T-helper 2 cell treated with Interferon-gamma antibody and Interleukin-4, amounts not matched to agents 5 μg/mL and 100 μg/mL, for 36 hours (primary cell): ENCODE data around the gene SPAG16.

Source experiments
- DNase-seq: peaks from one replicate; pipeline ENCODE4 v3.0.0; 2021; ENCODE audit warnings: low spot score
- H3K27ac Mint-ChIP-seq: one replicate; pipeline ENCODE4 v1.8.0; 2021; ENCODE audit warnings: mild to moderate bottlenecking, mixed read lengths
- H3K27me3 Mint-ChIP-seq: one replicate; pipeline ENCODE4 v1.8.0; 2021; ENCODE audit warnings: low read depth, mixed read lengths
- H3K36me3 Mint-ChIP-seq: one replicate; pipeline ENCODE4 v1.8.0; 2021; ENCODE audit warnings: low read depth, mixed read lengths
- H3K4me1 Mint-ChIP-seq: one replicate; pipeline ENCODE4 v1.8.0; 2021; ENCODE audit warnings: low read depth, mixed read lengths
- H3K4me3 Mint-ChIP-seq: one replicate; pipeline ENCODE4 v1.8.0; 2022; ENCODE audit warnings: mild to moderate bottlenecking, moderate library complexity, mixed read lengths
- H3K9me3 Mint-ChIP-seq: one replicate; pipeline ENCODE4 v1.8.0; 2021; ENCODE audit warnings: mixed read lengths

Gene SPAG16

GRCh38 chr2:213284105-213285090 is at the start of gene SPAG16:
TSS of gene SPAG16 (plus strand) at chr2:213284464.
- no peaks in the 10 kb centered on the region for H3K9me3 Mint-ChIP-seq
- H3K27ac Mint-ChIP-seq = peak within 1 kb of the TSS; percentile 90
- no peaks in the 10 kb centered on the region for H3K36me3 Mint-ChIP-seq
- peaks cover 25% of the 10 kb centered on the region for H3K4me1 Mint-ChIP-seq
- DNase-seq = peak; percentile 98
- H3K4me3 Mint-ChIP-seq = peak within 1 kb of the TSS; percentile 89
- H3K27me3 Mint-ChIP-seq = peaks cover 5% of the 10 kb centered on the region

GRCh38 chr2:213234641-213235040 is 49.6 kb upstream of the SPAG16 start:
- DNase-seq = no peak
- H3K4me1 Mint-ChIP-seq = peaks cover 26% of the 10 kb centered on the region

GRCh38 chr2:213235741-213236140 is 48.5 kb upstream of the SPAG16 start:
- Mint-ChIP-seq H3K27ac (no peak overlapping the region), H3K9me3 (no peaks in the 10 kb centered on the region), H3K4me3 (no peak overlapping the region), H3K4me1 (peaks cover 26% of the 10 kb centered on the region), H3K36me3 (peaks cover 2% of the 10 kb centered on the region), H3K27me3 (peaks cover 36% of the 10 kb centered on the region)
- DNase-seq = no peak

More at GRCh38 chr2:213234641-213235040, 49.6 kb upstream of the SPAG16 start:
- peaks cover 37% of the 10 kb centered on the region for H3K27me3 Mint-ChIP-seq
- peak overlapping the region; percentile 2 for H3K27ac Mint-ChIP-seq
- H3K4me3 Mint-ChIP-seq = peak overlapping the region; percentile 5
- no peaks in the 10 kb centered on the region for H3K9me3 Mint-ChIP-seq
- H3K36me3 Mint-ChIP-seq = peaks cover 2% of the 10 kb centered on the region

- Mint-ChIP-seq H3K9me3 (no peaks in the 10 kb centered on the region), H3K4me1 (peaks cover 26% of the 10 kb centered on the region), H3K36me3 (peaks cover 2% of the 10 kb centered on the region), H3K27ac (no peak overlapping the region), H3K27me3 (peaks cover 44% of the 10 kb centered on the region), H3K4me3 (no peak overlapping the region)
- DNase-seq = no peak
Measured at GRCh38 chr2:213237251-213237650, 47.0 kb upstream of the SPAG16 start.

GRCh38 chr2:213237787-213238186 is 46.5 kb upstream of the SPAG16 start:
- Mint-ChIP-seq H3K4me1 (peaks cover 24% of the 10 kb centered on the region), H3K27ac (no peak overlapping the region), H3K9me3 (no peaks in the 10 kb centered on the region), H3K4me3 (no peak overlapping the region), H3K27me3 (peaks cover 45% of the 10 kb centered on the region), H3K36me3 (peaks cover 2% of the 10 kb centered on the region)
- DNase-seq = no peak

GRCh38 chr2:213238753-213239495 is 45.3 kb upstream of the SPAG16 start:
- Mint-ChIP-seq H3K27ac (no peak overlapping the region), H3K4me3 (no peak overlapping the region), H3K27me3 (peaks cover 49% of the 10 kb centered on the region), H3K36me3 (peaks cover 2% of the 10 kb centered on the region), H3K4me1 (peaks cover 18% of the 10 kb centered on the region), H3K9me3 (no peaks in the 10 kb centered on the region)
- no peak for DNase-seq

GRCh38 chr2:213241817-213242216 is 42.4 kb upstream of the SPAG16 start:
- no peak overlapping the region for H3K27ac Mint-ChIP-seq
- H3K4me3 Mint-ChIP-seq = no peak overlapping the region
- H3K4me1 Mint-ChIP-seq = peaks cover 8% of the 10 kb centered on the region

GRCh38 chr2:213242653-213243052 is 41.6 kb upstream of the SPAG16 start:
- H3K36me3 Mint-ChIP-seq = peaks cover 2% of the 10 kb centered on the region
- H3K27me3 Mint-ChIP-seq = peaks cover 32% of the 10 kb centered on the region
- H3K4me3 Mint-ChIP-seq = no peak overlapping the region
- no peaks in the 10 kb centered on the region for H3K9me3 Mint-ChIP-seq
- H3K27ac Mint-ChIP-seq = no peak overlapping the region
- no peak for DNase-seq
- H3K4me1 Mint-ChIP-seq = peaks cover 8% of the 10 kb centered on the region

More at GRCh38 chr2:213241817-213242216, 42.4 kb upstream of the SPAG16 start:
- H3K27me3 Mint-ChIP-seq = peaks cover 39% of the 10 kb centered on the region
- H3K36me3 Mint-ChIP-seq = peaks cover 2% of the 10 kb centered on the region
- no peak for DNase-seq
- no peaks in the 10 kb centered on the region for H3K9me3 Mint-ChIP-seq

GRCh38 chr2:213243189-213244044 is 40.8 kb upstream of the SPAG16 start:
- peaks cover 2% of the 10 kb centered on the region for H3K36me3 Mint-ChIP-seq
- peaks cover 27% of the 10 kb centered on the region for H3K27me3 Mint-ChIP-seq
- H3K4me3 Mint-ChIP-seq = no peak overlapping the region
- H3K9me3 Mint-ChIP-seq = no peaks in the 10 kb centered on the region
- DNase-seq = no peak
- peaks cover 8% of the 10 kb centered on the region for H3K4me1 Mint-ChIP-seq
- H3K27ac Mint-ChIP-seq = no peak overlapping the region

GRCh38 chr2:213246497-213247281 is 37.6 kb upstream of the SPAG16 start:
- DNase-seq = no peak
- Mint-ChIP-seq H3K4me3 (no peak overlapping the region), H3K9me3 (no peaks in the 10 kb centered on the region), H3K4me1 (peaks cover 10% of the 10 kb centered on the region), H3K27me3 (peaks cover 21% of the 10 kb centered on the region), H3K36me3 (no peaks in the 10 kb centered on the region), H3K27ac (no peak overlapping the region)

GRCh38 chr2:213247566-213247965 is 36.7 kb upstream of the SPAG16 start:
- no peaks in the 10 kb centered on the region for H3K9me3 Mint-ChIP-seq
- H3K4me1 Mint-ChIP-seq = peaks cover 10% of the 10 kb centered on the region
- no peak overlapping the region for H3K27ac Mint-ChIP-seq
- no peaks in the 10 kb centered on the region for H3K36me3 Mint-ChIP-seq
- DNase-seq = no peak
- H3K4me3 Mint-ChIP-seq = no peak overlapping the region
- H3K27me3 Mint-ChIP-seq = peaks cover 20% of the 10 kb centered on the region

- Mint-ChIP-seq H3K4me3 (no peak overlapping the region), H3K36me3 (no peaks in the 10 kb centered on the region), H3K27me3 (peaks cover 23% of the 10 kb centered on the region), H3K9me3 (no peaks in the 10 kb centered on the region), H3K4me1 (peaks cover 5% of the 10 kb centered on the region), H3K27ac (no peak overlapping the region)
- no peak for DNase-seq
Measured at GRCh38 chr2:213248637-213249036, 35.6 kb upstream of the SPAG16 start.

GRCh38 chr2:213249502-213249901 is 34.8 kb upstream of the SPAG16 start:
- no peak for DNase-seq
- Mint-ChIP-seq H3K27me3 (peaks cover 28% of the 10 kb centered on the region), H3K4me3 (no peak overlapping the region), H3K36me3 (no peaks in the 10 kb centered on the region), H3K9me3 (no peaks in the 10 kb centered on the region), H3K4me1 (peaks cover 5% of the 10 kb centered on the region), H3K27ac (no peak overlapping the region)
